Omental fat pad (tissue), 4 donors: Measurements from ENCODE around the gene SCGB3A1. TPM values are rescaled to one million over a fixed set of nuclear protein-coding genes. Genes with fewer than 3 reads are reported as not detected.

ENCODE experiments used
- ATAC-seq: fragments of 150-250 bp; one replicate; pipeline ENCODE4 v1.9.1; 2016; ENCODE audit warnings: mild to moderate bottlenecking, moderate library complexity; ENCODE audit not compliant: low FRiP score
- DNase-seq: peaks from one replicate; pipeline ENCODE4 v3.0.0-alpha.2; 2019; ENCODE audit warnings: low spot score
- CTCF ChIP-seq, 3 donors: fragments of 450-650 bp; IDR thresholded peaks; one replicate each; pipeline ENCODE4 v1.5.1; 2016 to 2017; ENCODE audit warnings: antibody characterized with exemption in 3 of 3, mild to moderate bottlenecking in 3 of 3, moderate library complexity in 2 of 3
- total RNA-seq, 4 donors: library from RNA; depleted of rRNA; stranded (reverse); fragments of >200 nt; gene quantifications; one replicate each; pipeline ENCODE4 v1.1.0, GENCODE V29; 2016

Gene SCGB3A1
- total RNA-seq, 4 donors from 2014 or later = not detected

- no peak for ATAC-seq
- no peak for TF ChIP-seq CTCF (IDR thresholded peaks at IDR 0.05)
- DNase-seq = no peak
These were observed 18.7 kb upstream of the SCGB3A1 start for GRCh38 chr5:180609817-180610550.

GRCh38 chr5:180609386-180609785 lies 18.1 kb upstream of the SCGB3A1 start:
- DNase-seq = no peak
- no peak for ATAC-seq
- TF ChIP-seq CTCF (IDR thresholded peaks at IDR 0.05) = no peak

- ATAC-seq (no peak), DNase-seq (no peak)
- TF ChIP-seq CTCF (IDR thresholded peaks at IDR 0.05) = no peak
These were observed 17.4 kb upstream of the SCGB3A1 start for GRCh38 chr5:180608572-180609310.

- DNase-seq = no peak
- no peak for ATAC-seq
- TF ChIP-seq CTCF (IDR thresholded peaks at IDR 0.05) = no peak
These were observed 16.7 kb upstream of the SCGB3A1 start for GRCh38 chr5:180607861-180608571.

GRCh38 chr5:180606215-180606785 lies 15.0 kb upstream of the SCGB3A1 start:
- no peak for ATAC-seq
- DNase-seq = no peak
- TF ChIP-seq CTCF (IDR thresholded peaks at IDR 0.05) = no peak

GRCh38 chr5:180605554-180606214 lies 14.4 kb upstream of the SCGB3A1 start:
- DNase-seq (no peak), ATAC-seq (no peak)
- TF ChIP-seq CTCF (IDR thresholded peaks at IDR 0.05) = no peak
